ENCODE measurements around the gene UGT1A9.
"Not testable (repeated sequence)": the region's sequence is repeated elsewhere in the genome, so short reads cannot be mapped to it uniquely, and the experiment has no call there.

UGT1A9 gene

GRCh38 chr2:233680361-233681045 is 8.8 kb downstream of the UGT1A9 start:
- DNase-seq (ENCODE audit: low read depth in 2 of 2) = no peak

DNA sequence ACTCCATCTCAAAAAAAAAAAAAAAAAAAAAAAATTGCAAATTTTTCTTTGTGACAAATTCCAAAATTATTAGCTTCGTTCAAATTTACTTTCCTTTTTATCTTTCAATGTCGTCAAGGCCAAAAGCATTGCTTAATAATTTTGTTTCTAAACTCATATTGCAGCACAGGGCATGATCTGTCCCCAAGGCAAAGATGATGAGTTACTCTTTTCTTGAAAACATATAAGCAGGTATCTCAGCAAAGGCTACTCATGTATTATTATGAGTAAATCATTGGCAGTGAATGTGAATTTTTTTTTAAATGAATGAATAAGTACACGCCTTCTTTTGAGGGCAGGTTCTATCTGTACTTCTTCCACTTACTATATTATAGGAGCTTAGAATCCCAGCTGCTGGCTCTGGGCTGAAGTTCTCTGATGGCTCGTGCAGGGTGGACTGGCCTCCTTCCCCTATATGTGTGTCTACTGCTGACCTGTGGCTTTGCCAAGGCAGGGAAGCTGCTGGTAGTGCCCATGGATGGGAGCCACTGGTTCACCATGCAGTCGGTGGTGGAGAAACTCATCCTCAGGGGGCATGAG is 9.9 kb downstream of the UGT1A9 start, which contains the start of gene UGT1A7:
TSS of gene UGT1A7 (plus strand) at position 381 of the 579 bp plus-strand sequence. CDS start at position 418, 37 bp downstream.
- no peak for DNase-seq (ENCODE audit: low read depth in 2 of 2)

DNA sequence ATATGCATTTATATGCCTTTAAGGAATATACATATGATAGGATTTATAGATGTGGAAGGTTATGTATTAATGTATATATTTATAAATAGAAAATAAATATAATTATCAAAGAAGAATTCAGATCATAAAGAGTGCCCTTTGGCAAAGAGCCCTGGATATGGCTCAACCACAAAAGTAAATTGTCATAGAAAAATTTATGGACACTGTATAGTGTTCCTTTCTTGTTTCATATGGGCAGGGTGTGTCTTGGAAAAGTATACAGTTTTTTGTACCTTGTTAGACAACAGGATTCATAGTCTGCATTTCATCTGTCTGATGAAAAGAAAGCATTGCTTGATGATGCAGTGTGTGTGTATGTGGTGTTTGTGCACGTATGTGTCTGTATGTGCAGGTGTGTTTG is 12.9 kb downstream of the UGT1A9 start:
- DNase-seq (ENCODE audit: low read depth in 2 of 2) = no peak

GRCh38 chr2:233686928-233687327 is 15.2 kb downstream of the UGT1A9 start:
- DNase-seq (ENCODE audit: low read depth in 2 of 2) = no peak

- no peak for DNase-seq (ENCODE audit: low read depth in 2 of 2)
These were observed 16.6 kb downstream of the UGT1A9 start for GRCh38 chr2:233688341-233688740.

DNA sequence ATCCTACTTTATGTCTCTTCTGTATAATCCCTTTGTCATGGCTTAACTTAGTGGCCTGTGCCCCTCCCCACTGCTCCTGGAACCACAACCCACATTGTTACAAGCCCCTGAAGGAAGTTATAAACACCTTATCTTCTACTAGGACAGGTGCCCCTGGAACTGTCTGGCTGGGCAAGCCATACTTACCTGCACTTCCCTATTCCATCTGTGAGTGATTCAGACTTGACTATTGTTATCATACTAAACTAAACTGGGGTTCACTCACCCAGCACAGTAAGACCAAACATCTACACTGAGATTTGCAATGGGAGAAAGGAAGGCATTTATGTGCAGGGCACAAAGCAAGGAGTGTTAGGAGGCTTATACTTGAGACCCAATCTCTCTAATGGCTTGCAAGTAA is 17.3 kb downstream of the UGT1A9 start:
- no peak for DNase-seq (ENCODE audit: low read depth in 2 of 2)

DNA sequence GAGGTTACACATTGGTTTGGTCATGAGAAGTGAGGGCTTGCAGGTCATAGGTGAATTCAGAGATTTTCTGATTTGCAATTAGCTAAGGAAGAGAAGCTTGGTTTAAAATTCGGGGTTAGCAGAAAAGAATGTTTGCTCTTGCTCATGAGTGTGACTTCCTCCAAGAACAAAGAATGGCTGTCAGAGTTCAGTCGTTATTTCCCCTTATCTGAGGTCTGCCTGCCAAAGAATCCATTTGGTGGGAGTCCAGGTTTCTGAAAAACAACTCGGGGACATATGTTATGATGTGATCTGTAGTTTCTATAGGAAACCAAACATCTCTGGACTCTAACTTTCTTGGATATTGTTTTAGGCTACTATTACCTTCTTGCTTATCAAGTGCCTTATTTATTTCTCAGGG is 17.8 kb downstream of the UGT1A9 start:
- DNase-seq (ENCODE audit: low read depth in 2 of 2) = no peak

GRCh38 chr2:233690444-233690843 is 18.7 kb downstream of the UGT1A9 start:
- DNase-seq (ENCODE audit: low read depth in 2 of 2) = no peak

- no peak for DNase-seq (ENCODE audit: low read depth in 2 of 2)
These were observed 20.0 kb downstream of the UGT1A9 start for GRCh38 chr2:233691443-233692433.

DNA sequence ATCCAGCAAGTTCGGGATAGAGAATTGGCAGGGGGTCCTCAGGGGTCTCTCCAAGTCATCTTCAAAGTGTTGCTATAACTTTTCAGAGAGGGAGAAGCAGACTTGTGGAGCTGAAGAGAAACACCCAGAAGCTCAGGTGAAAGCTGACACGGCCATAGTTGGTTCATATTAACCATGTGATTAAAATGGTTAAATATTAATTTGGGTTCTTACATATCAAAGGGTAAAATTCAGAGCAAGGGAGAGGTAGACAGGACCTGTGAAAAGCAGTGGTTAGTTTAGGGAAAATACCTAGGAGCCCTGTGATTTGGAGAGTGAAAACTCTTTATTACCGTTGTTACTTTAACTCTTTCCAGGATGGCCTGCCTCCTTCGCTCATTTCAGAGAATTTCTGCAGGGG is 20.9 kb downstream of the UGT1A9 start, which contains the start of gene UGT1A6:
TSS of gene UGT1A6 (plus strand) at position 243 of the 400 bp plus-strand sequence. CDS start at position 358, 115 bp downstream.
- DNase-seq (ENCODE audit: low read depth in 2 of 2) = no peak

DNA sequence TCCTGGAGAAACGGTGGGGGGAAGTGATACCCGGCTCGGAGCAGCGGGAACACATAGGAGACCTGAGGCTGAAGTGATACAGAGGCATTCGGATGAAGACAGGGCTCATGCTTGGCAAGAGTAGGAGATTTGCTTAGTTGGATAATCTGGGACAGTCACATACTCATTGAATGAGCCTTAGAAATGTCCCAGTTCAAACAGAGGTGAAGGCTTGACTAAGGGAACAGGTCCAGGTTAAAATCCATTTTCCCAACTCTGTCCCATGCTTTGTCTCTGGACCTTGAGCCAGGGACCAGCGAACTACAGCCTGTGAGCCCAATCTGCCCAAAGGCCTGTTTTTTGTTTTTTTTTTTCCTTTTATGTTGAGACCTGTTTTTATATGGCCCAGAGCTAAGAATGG is 22.3 kb downstream of the UGT1A9 start:
- DNase-seq (ENCODE audit: low read depth in 2 of 2) = no peak

- DNase-seq (ENCODE audit: low read depth in 2 of 2) = no peak
These were observed 27.0 kb downstream of the UGT1A9 start for GRCh38 chr2:233698740-233699139.

DNA sequence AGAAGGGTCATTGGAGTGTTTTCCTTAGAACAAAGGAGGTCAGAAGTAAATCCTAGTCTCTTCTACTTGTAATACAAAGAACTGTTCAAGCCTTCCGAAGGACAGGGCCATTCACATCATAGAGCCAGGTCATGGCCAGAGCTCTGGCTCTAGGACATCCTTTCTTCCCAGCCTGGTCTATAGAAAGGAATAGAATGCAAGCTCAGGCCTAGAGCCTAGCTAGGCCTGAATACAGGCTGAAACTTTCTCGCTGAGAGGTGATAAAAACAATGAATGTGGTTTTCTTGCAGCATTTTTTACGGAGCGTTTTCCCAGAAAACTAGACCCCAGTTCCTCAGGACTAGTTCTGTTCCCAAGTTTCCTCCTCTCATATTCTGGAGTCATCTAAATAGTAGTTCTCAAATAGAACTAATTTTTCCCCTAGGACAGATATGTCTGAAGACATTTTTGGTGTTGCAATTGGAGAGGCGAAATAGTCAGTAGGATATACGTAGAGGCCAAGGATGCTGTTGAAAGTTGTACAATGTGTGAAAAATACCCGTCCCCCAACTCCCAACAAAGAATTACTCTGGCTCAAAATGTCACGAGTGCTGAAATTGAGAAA is 27.8 kb downstream of the UGT1A9 start:
- DNase-seq (ENCODE audit: low read depth in 2 of 2) = no peak

DNA sequence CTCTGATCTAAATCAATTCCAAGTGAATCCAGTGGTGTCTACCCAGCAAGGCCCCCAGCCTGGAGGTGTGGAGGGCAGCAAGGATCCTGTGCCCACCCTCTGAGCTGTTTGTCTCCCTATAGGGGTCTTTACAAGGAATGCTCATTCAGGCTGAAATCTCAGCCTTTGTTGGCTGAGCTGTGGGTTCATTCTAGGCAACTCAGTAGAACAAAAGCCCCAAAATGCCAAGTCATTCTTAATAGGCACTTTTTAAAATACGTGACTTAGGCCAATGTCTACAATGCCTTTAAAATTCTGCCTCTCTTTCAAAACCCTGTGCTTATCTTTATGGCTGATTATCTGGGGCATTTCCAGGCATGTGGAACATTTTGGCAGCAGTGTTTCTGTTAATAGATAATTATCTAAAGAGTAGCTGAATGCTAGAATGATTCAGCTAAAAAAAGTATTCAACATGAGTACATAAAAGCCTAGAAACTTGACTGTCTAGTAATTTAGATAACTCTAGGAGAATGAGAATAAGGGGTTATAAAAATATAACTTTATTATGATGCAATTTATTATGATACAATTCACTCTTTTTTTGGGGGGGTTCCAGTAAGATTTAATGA is 28.4 kb downstream of the UGT1A9 start:
- no peak for DNase-seq (ENCODE audit: low read depth in 2 of 2)

DNA sequence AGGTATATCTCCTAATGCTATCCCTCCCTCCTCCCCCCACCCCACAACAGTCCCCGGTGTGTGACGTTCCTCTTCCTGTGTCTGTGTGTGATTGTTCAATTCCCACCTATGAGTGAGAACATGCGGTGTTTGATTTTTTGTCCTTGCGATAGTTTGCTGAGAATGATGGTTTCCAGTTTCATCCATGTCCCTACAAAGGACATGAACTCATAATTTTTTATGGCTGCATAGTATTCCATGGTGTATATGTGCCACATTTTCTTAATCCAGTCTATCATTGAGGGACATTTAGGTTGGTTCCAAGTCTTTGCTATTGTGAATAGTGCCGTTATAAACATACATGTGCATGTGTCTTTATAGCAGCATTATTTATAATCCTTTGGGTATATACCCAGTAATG is 29.1 kb downstream of the UGT1A9 start:
- DNase-seq (ENCODE audit: low read depth in 2 of 2) = not testable (repeated sequence)

GRCh38 chr2:233702238-233702637 is 30.5 kb downstream of the UGT1A9 start:
- no peak for DNase-seq (ENCODE audit: low read depth in 2 of 2)

DNA sequence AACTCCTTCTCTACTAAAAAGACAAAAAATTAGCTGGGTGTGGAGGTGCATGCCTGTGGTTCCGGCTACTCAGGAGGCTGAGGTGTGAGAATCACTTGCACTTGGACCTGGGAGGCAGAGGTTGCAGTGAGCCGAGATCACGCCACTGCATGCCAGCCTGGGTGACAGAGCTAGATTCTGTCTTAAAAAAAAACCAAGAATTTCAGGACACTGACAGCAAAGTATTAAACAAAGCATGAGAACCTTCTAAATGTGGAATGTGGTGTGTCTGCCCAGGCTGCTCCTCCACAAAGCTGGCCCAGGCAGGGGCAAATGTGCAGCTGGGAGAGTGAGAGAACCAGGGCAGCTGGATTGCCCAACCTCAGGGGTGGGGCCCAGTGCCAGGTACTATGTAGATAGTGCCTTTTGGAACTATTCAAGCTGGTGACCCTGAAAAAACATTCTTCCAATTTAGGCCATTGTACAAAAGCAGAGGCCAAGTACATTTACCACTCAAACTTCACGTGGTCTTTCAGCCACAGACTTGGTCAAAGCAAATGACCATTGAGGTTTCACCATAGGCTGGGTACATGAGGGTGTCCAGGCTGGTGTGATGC is 34.3 kb downstream of the UGT1A9 start:
- no peak for DNase-seq (ENCODE audit: low read depth in 2 of 2)

DNA sequence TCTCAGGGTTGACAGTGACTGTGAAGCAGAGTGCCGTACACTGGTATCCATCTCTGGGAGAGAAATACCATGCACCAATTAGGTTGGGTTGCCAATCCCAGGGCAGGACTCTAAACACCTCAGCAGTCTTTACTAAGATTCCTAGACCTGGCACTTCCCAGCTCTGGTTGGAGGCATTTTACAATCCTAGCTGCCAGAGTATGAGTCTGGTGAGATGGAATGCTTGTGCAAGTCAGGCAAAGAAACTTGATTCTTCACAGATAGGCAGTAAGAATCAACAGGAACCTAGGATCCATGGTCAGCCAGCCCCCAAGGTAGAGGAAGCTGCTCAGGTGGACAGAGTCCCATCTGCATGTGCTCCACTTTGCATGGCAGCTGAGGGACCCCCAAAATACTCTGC is 35.0 kb downstream of the UGT1A9 start:
- no peak for DNase-seq (ENCODE audit: low read depth in 2 of 2)

DNA sequence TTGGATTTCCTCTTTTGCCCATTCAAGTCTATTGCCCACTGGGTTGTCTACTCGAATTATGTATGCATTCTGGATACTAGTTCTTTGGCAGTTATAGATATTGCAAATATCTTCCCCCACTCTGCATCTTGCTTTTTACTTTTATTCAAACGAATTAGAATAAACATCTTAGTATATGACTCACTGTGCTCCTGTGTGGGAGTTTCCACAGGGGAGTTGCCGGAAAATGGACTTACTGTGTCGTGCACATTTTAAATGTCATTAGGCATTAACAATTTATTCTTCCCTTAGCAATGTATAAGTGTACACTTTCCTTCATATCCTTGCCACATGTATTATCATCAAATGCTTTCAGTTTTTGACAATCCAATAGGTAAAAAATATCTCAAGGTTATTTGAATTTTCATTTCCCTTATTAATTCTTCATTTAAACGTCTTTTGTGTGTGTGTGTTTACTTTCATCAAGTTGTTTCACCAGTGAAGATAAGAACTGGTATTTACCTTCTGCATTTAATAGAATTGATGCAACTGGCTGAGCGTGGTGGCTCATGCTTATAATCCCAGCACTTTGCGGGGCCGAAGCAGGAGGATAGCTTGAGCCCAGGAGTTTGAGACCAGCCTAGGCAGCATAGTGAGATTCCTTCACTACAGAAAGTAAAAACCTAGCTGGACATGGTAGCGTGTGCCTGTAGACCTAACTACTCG is 36.4 kb downstream of the UGT1A9 start:
- no peak for DNase-seq (ENCODE audit: low read depth in 2 of 2)

DNA sequence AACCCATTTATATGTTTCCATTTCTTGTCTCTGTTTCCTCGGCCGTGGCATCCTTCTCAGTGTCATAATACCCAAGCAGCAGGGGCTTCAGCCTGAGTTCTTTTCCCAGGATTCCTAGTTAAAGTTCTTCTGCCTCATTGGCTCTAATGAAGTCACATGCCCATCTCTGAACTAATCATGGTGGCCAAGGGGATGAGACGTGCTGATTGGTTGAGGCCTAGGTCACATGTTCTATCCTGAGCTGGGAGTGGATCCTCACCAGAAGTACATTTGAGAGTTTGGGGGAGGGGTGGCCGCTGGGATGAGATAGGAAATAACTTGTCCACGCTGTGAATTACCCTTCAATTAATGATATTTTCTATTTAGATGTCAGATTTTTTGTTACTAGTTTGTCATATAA is 37.2 kb downstream of the UGT1A9 start:
- no peak for DNase-seq (ENCODE audit: low read depth in 2 of 2)

Measured in stimulated activated CD8-positive, alpha-beta memory T cell treated with anti-CD3 and anti-CD28 coated beads, Interleukin-7, amount 100 ng/mL, for 1 hour (primary cell).